HAP-1 (cell line): ENCODE data around the gene CDC42EP4.
"Not testable (repeated sequence)": the region's sequence is repeated elsewhere in the genome, so short reads cannot be mapped to it uniquely, and the experiment has no call there.

Experiments
- DNase-seq, 2 experiments: peaks; one replicate each; pipeline ENCODE4 v3.0.0-alpha.2; 2016 to 2020; ENCODE audit warnings: low spot score in 2 of 2
- H3K27me3 ChIP-seq: fragments of 250-450 bp; sonication (Bioruptor Pico); 2 replicates; pipeline ENCODE4 v1.5.1; 2020; ENCODE audit warnings: low read depth, mild to moderate bottlenecking, moderate library complexity
- H3K36me3 ChIP-seq: fragments of 250-450 bp; sonication (Bioruptor Pico); replicated peaks from 2 replicates; pipeline ENCODE4 v1.5.1; 2020; ENCODE audit warnings: mild to moderate bottlenecking
- H3K4me1 ChIP-seq: fragments of 250-450 bp; sonication (Bioruptor Pico); 2 replicates; pipeline ENCODE4 v1.5.1; 2020; ENCODE audit warnings: mild to moderate bottlenecking
- H3K4me3 ChIP-seq: fragments of 250-450 bp; sonication (Bioruptor Pico); 2 replicates; pipeline ENCODE4 v1.5.1; 2020; ENCODE audit warnings: mild to moderate bottlenecking, moderate library complexity
- H3K9me3 ChIP-seq: fragments of 250-450 bp; sonication (Bioruptor Pico); 2 replicates; pipeline ENCODE4 v1.5.1; 2020; ENCODE audit warnings: mild to moderate bottlenecking, moderate library complexity
- in situ Hi-C: fragments of 300-500 bp; cut with MboI; formaldehyde crosslinking; loops from 3 replicates; pipeline ENCODE4 v1.14.3; 2020; ENCODE audit warnings: low sequenced_read_pairs, inconsistent platforms, mixed read lengths

The CDC42EP4 gene

GRCh38 chr17:73338050-73338521 is 26.3 kb upstream of the CDC42EP4 start:
- in situ Hi-C loops: no loop called here
- Histone ChIP-seq H3K36me3 (no peaks in the 10 kb centered on the region), H3K4me1 (peaks cover 15% of the 10 kb centered on the region), H3K4me3 (no peak overlapping the region), H3K27me3 (no peaks in the 10 kb centered on the region), H3K9me3 (no peaks in the 10 kb centered on the region)
- no peak for DNase-seq

- Histone ChIP-seq H3K4me1 (peaks cover 9% of the 10 kb centered on the region), H3K36me3 (no peaks in the 10 kb centered on the region), H3K9me3 (no peaks in the 10 kb centered on the region), H3K4me3 (no peak overlapping the region), H3K27me3 (no peaks in the 10 kb centered on the region)
- no peak for DNase-seq
- in situ Hi-C loops: no loop called here
These were observed 25.5 kb upstream of the CDC42EP4 start for GRCh38 chr17:73337330-73337710.

- in situ Hi-C loops: no loop called here
- Histone ChIP-seq H3K9me3 (no peaks in the 10 kb centered on the region), H3K27me3 (no peaks in the 10 kb centered on the region), H3K4me1 (peaks cover 5% of the 10 kb centered on the region; the same call in 1 of the 2 replicates), H3K4me3 (no peak overlapping the region), H3K36me3 (no peaks in the 10 kb centered on the region)
- no peak for DNase-seq
These were observed 24.9 kb upstream of the CDC42EP4 start for GRCh38 chr17:73336408-73337329.

GRCh38 chr17:73335591-73336407 is 24.0 kb upstream of the CDC42EP4 start:
- no peaks in the 10 kb centered on the region for H3K9me3 ChIP-seq
- no peak for DNase-seq
- H3K36me3 ChIP-seq: no peaks in the 10 kb centered on the region
- H3K4me3 ChIP-seq: no peak overlapping the region
- in situ Hi-C loops: no loop called here
- peaks cover 5% of the 10 kb centered on the region; the same call in 1 of the 2 replicates for H3K4me1 ChIP-seq
- H3K27me3 ChIP-seq: no peaks in the 10 kb centered on the region

- in situ Hi-C loops: no loop called here
- no peaks in the 10 kb centered on the region for H3K27me3 ChIP-seq
- no peaks in the 10 kb centered on the region for H3K9me3 ChIP-seq
- H3K4me1 ChIP-seq: no peaks in the 10 kb centered on the region
- no peak overlapping the region for H3K4me3 ChIP-seq
- no peak for DNase-seq
- no peaks in the 10 kb centered on the region for H3K36me3 ChIP-seq
These were observed 23.1 kb upstream of the CDC42EP4 start for GRCh38 chr17:73334771-73335513.

- H3K9me3 ChIP-seq, DNase-seq, in situ Hi-C loops: not testable (repeated sequence)
These were observed 21.6 kb upstream of the CDC42EP4 start for GRCh38 chr17:73333445-73333844.

GRCh38 chr17:73331060-73331459 is 19.3 kb upstream of the CDC42EP4 start:
- Histone ChIP-seq H3K36me3 (no peaks in the 10 kb centered on the region), H3K9me3 (no peaks in the 10 kb centered on the region), H3K4me1 (no peaks in the 10 kb centered on the region), H3K27me3 (no peaks in the 10 kb centered on the region), H3K4me3 (no peak overlapping the region)
- DNase-seq: no peak
- in situ Hi-C loops: no loop called here

More at GRCh38 chr17:73333445-73333844, 21.6 kb upstream of the CDC42EP4 start:
- H3K4me1 ChIP-seq, H3K27me3 ChIP-seq, H3K36me3 ChIP-seq, H3K4me3 ChIP-seq: not testable (repeated sequence)

GRCh38 chr17:73327676-73328075 is 15.9 kb upstream of the CDC42EP4 start:
- H3K36me3 ChIP-seq: no peaks in the 10 kb centered on the region
- H3K9me3 ChIP-seq: no peaks in the 10 kb centered on the region
- in situ Hi-C loops: no loop called here
- H3K4me1 ChIP-seq: no peaks in the 10 kb centered on the region
- H3K4me3 ChIP-seq: no peak overlapping the region
- no peaks in the 10 kb centered on the region for H3K27me3 ChIP-seq
- DNase-seq: no peak

GRCh38 chr17:73325527-73325842 is 13.7 kb upstream of the CDC42EP4 start:
- Histone ChIP-seq H3K27me3 (no peaks in the 10 kb centered on the region), H3K4me1 (no peaks in the 10 kb centered on the region), H3K9me3 (no peaks in the 10 kb centered on the region), H3K4me3 (no peak overlapping the region), H3K36me3 (no peaks in the 10 kb centered on the region)
- no peak for DNase-seq
- in situ Hi-C loops: no loop called here

GRCh38 chr17:73324711-73325526 is 13.1 kb upstream of the CDC42EP4 start:
- in situ Hi-C loops: no loop called here
- no peaks in the 10 kb centered on the region for H3K27me3 ChIP-seq
- no peaks in the 10 kb centered on the region for H3K36me3 ChIP-seq
- H3K4me1 ChIP-seq: no peaks in the 10 kb centered on the region
- H3K9me3 ChIP-seq: no peaks in the 10 kb centered on the region
- no peak for DNase-seq
- H3K4me3 ChIP-seq: no peak overlapping the region

- H3K4me3 ChIP-seq: no peak overlapping the region
- H3K27me3 ChIP-seq: no peaks in the 10 kb centered on the region
- no peaks in the 10 kb centered on the region for H3K36me3 ChIP-seq
- no peaks in the 10 kb centered on the region for H3K9me3 ChIP-seq
- in situ Hi-C loops: no loop called here
- DNase-seq: no peak
- no peaks in the 10 kb centered on the region for H3K4me1 ChIP-seq
These were observed 12.3 kb upstream of the CDC42EP4 start for GRCh38 chr17:73324160-73324475.

- in situ Hi-C loops: no loop called here
- DNase-seq: no peak
- H3K4me3 ChIP-seq: no peak overlapping the region
- no peaks in the 10 kb centered on the region for H3K27me3 ChIP-seq
- no peaks in the 10 kb centered on the region for H3K4me1 ChIP-seq
- H3K36me3 ChIP-seq: no peaks in the 10 kb centered on the region
- no peaks in the 10 kb centered on the region for H3K9me3 ChIP-seq
These were observed 11.8 kb upstream of the CDC42EP4 start for GRCh38 chr17:73323409-73324159.
